IgD-negative memory B cell (primary cell): ENCODE results near the gene SLAMF9. TPM values are rescaled to one million over a fixed set of nuclear protein-coding genes. Genes with fewer than 3 reads are reported as not detected.

Experiments used
- H3K27ac Mint-ChIP-seq, 3 donors: one replicate each; pipeline ENCODE4 v1.8.0; 2020 to 2022; ENCODE audit warnings: mild to moderate bottlenecking in 3 of 3, mixed read lengths in 3 of 3, moderate library complexity in 1 of 3
- H3K27me3 Mint-ChIP-seq: one replicate; pipeline ENCODE4 v1.8.0; 2021; ENCODE audit warnings: mixed read lengths
- H3K36me3 Mint-ChIP-seq: one replicate; pipeline ENCODE4 v1.8.0; 2020; ENCODE audit warnings: mild to moderate bottlenecking, mixed read lengths
- H3K4me1 Mint-ChIP-seq, 3 donors: one replicate each; pipeline ENCODE4 v1.8.0; 2020 to 2022; ENCODE audit warnings: mixed read lengths in 3 of 3, mild to moderate bottlenecking in 1 of 3
- H3K4me3 Mint-ChIP-seq, 4 donors: one replicate each; pipeline ENCODE4 v1.8.0; 2020 to 2022; ENCODE audit warnings: mild to moderate bottlenecking in 4 of 4, mixed read lengths in 4 of 4, moderate library complexity in 3 of 4
- H3K9me3 Mint-ChIP-seq, 3 donors: one replicate each; pipeline ENCODE4 v1.8.0; 2020 to 2021; ENCODE audit warnings: mixed read lengths in 3 of 3, mild to moderate bottlenecking in 1 of 3
- polyA plus RNA-seq: library from polyadenylated mRNA; unstranded; fragments of 300-500 nt; fragmentation: Illumina TruSeq; gene quantifications from one replicate; pipeline ENCODE4 v1.2.3, GENCODE V29; 2021

Gene SLAMF9
- polyA plus RNA-seq, 1 donor from 2014 or later: not detected

DNA sequence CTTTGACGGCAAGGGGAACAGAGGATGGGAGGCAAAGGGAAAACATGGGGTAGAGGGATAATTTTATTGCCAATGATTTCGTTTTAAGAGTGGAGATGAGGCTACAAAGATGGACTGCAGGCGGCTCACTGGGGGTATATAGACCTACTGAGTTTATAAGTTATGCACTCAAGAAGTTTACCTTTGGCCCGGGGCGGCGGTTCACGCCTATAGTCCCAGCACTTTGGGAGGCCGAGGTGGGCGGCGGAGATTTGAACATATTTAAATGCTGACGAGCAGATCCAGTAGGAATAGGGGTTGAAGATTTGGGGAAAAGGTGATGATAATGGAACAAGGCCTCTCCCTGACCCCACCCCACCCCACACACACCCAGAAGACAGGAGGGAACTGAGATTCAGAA, 8.1 kb upstream of the SLAMF9 start:
- no peaks in the 10 kb centered on the region for H3K4me1 Mint-ChIP-seq
- H3K36me3 Mint-ChIP-seq: no peaks in the 10 kb centered on the region
- peak overlapping the region in 2 of 3 donors; percentile 74 to 84 for H3K27ac Mint-ChIP-seq
- no peak overlapping the region for H3K4me3 Mint-ChIP-seq
- no peaks in the 10 kb centered on the region for H3K9me3 Mint-ChIP-seq
- peaks cover 8% of the 10 kb centered on the region for H3K27me3 Mint-ChIP-seq

DNA sequence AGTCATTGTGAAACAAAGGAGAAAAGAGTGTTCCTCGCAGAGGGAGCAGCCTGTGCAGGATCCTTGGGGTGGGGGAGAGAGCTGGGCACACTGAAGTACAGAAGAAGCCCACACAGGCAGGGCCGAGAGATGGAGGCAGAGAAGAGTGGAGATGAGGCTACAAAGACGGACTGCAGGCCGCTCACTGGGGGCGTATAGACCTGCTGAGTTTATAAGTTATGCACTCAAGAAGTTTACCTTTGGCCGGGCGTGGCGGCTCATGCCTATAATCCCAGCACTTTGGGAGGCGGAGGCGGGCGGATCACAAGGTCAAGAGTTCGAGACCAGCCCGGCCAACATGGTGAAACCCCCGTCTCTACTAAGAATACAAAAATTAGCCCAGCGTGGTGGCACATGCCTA, 7.6 kb upstream of the SLAMF9 start:
- H3K36me3 Mint-ChIP-seq: no peaks in the 10 kb centered on the region
- H3K27me3 Mint-ChIP-seq: peaks cover 6% of the 10 kb centered on the region
- no peaks in the 10 kb centered on the region for H3K9me3 Mint-ChIP-seq
- no peak overlapping the region for H3K27ac Mint-ChIP-seq
- H3K4me1 Mint-ChIP-seq: no peaks in the 10 kb centered on the region
- no peak overlapping the region for H3K4me3 Mint-ChIP-seq

DNA sequence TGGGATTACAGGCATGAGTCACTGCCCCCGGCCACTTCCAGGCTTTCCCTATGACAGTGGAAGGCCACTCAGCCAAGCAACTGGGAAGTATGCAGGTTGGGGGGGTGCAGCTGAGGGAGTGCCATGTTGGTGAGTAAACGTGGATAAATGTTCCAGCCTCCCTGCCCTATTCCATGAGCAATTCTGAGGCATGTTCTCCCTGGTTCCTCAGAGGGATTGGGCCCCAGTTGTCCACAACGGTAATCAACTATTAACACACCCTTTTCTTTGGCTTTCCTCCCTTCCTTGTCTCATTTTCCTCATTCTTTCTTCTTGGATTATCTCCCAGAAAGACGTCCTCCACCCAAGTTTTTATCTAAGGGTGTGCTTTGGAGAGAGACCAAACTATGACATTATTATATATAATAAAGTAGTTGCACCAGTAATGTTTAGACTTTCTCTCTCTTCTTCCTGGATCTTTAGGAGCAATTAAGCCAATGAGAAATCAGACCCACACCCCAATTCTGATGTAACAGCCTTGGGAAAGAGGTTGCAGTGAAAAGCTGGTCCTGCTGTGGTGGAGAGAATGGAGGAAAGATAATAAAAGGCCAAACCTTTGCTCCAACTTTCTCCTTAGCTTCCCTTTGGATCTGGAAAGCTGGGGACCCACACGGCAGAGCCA, 6.8 kb upstream of the SLAMF9 start:
- Mint-ChIP-seq H3K9me3 (no peaks in the 10 kb centered on the region), H3K27ac (no peak overlapping the region), H3K36me3 (no peaks in the 10 kb centered on the region), H3K4me1 (no peaks in the 10 kb centered on the region), H3K27me3 (peaks cover 6% of the 10 kb centered on the region), H3K4me3 (no peak overlapping the region)

DNA sequence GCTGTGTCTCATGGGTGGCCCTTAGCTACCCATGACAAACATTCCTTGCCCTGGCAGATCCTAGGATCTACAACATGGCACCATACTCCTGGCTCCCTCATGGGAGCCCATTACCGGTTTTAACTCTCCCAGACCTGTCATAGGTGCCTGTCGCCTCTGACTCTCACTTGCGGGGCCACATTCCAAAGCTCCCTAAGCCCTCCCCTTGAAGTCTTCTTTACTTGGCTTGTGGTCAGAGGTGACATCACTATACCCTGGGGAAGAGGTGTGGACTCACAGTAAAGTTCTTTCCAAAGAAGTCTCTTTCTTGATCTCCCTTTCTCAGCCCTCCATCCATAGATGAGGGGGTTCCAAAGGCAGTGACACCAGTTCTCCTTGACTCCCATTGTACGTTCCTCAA, 5.4 kb upstream of the SLAMF9 start:
- H3K27ac Mint-ChIP-seq: no peak overlapping the region
- no peaks in the 10 kb centered on the region for H3K4me1 Mint-ChIP-seq
- no peaks in the 10 kb centered on the region for H3K9me3 Mint-ChIP-seq

DNA sequence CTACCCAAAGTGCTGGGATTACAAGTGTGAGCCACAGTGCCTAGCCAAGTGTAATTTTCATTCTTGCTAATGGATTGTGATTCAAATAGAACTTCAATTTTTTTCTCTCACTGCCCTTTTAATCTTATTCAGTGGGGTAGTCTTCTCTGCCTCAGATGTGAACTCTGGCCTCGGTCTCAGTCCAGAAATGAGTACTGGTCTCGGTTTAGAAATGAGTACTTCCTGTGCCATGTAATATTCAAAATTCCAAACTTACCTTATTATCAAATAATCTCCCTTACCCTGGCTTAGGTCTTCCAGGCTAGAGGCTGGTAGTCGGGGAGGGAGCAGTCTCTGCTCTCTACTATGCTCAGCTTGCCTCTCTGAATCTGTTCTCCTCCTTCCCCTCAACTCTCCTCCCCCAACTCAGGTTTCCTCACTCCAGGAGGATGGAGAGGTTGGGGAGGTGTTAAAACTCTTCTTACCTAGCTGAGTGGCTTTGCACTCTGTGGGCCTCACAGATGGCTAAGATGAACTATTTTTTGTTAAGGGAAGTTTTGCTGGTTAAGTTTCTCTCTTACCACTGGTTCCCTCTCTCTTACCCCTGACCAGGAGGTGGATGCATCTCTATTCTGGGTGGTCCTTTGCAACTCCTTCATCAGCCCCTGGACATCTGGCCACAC, 4.8 kb upstream of the SLAMF9 start:
- peak overlapping the region in 1 of 4 donors; percentile 25 for H3K4me3 Mint-ChIP-seq
- no peak overlapping the region for H3K27ac Mint-ChIP-seq
- no peaks in the 10 kb centered on the region for H3K9me3 Mint-ChIP-seq
- H3K27me3 Mint-ChIP-seq: peaks cover 9% of the 10 kb centered on the region
- no peaks in the 10 kb centered on the region for H3K4me1 Mint-ChIP-seq
- H3K36me3 Mint-ChIP-seq: no peaks in the 10 kb centered on the region

More for the DNA sequence above, 5.4 kb upstream of the SLAMF9 start:
- Mint-ChIP-seq H3K4me3 (peak overlapping the region in 1 of 4 donors; percentile 25), H3K27me3 (peaks cover 6% of the 10 kb centered on the region), H3K36me3 (no peaks in the 10 kb centered on the region)

DNA sequence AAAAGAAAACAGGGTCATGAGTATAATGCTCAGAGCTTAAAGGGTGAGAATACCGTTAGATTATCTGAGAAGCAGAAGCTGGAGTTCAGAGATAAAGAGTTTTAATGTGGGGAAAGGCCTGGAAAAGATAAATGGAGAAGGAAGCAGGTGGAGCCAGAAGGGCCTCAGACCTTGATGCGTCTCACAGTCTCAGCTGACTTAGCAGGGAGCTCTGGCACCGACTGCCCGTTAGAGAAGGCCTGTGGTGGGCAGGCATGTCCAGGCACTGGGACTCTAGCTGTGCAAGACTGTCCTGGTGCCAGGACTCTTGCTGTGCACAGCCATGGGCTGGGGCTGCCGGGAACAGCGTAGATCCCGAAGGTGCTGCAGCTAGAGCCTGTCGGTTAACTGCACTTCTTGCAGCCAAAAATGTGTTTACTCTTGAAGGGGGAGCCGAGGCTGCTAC, 3.8 kb upstream of the SLAMF9 start:
- Mint-ChIP-seq H3K9me3 (no peaks in the 10 kb centered on the region), H3K4me3 (no peak overlapping the region), H3K36me3 (no peaks in the 10 kb centered on the region), H3K27me3 (peaks cover 10% of the 10 kb centered on the region), H3K4me1 (no peaks in the 10 kb centered on the region), H3K27ac (no peak overlapping the region)

DNA sequence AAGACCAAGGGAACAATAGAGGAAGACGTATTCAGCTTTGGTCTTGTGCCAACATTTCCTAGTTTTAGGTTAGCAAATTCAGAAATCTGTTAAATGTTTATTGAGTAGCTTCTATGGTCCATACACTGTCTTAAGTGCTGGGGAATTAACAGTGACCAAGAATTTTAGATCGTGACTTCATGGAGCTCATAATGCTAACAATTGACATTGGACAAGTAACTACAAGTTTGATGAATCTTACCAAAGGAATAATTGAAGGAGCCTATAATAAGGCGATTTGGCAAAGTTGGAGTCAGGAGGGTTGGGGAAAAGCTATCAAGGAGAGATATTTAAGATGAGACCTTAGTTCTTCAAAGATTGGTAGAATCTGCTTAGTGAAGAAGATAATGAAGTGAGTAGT, 1.4 kb upstream of the SLAMF9 start:
- no peak overlapping the region for H3K4me3 Mint-ChIP-seq
- H3K27ac Mint-ChIP-seq: no peak overlapping the region
- no peaks in the 10 kb centered on the region for H3K4me1 Mint-ChIP-seq
- H3K36me3 Mint-ChIP-seq: no peaks in the 10 kb centered on the region
- peaks cover 28% of the 10 kb centered on the region for H3K27me3 Mint-ChIP-seq
- H3K9me3 Mint-ChIP-seq: no peaks in the 10 kb centered on the region

DNA sequence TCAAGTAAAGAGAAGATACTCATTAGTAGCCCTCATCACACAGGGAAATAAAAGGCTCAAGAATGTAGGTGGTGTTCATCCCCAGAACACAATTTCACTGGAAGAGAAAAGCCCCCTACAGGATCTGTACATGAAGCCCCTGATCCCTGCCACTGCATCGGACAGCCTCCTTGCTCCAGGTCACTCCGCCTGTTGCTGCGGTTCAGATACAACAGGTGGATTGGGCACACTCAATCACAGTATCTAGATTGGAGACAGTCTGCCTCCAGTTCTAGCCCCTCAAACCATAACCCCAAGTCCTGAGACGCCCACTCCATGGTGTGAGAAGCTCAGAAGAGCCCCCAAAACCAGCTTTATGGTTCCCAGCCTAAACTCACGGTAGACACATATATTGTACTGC, 1.1 kb downstream of the SLAMF9 start:
- Mint-ChIP-seq H3K4me1 (no peaks in the 10 kb centered on the region), H3K36me3 (no peaks in the 10 kb centered on the region), H3K9me3 (no peaks in the 10 kb centered on the region), H3K27ac (peak overlapping the region in 1 of 3 donors; percentile 50), H3K27me3 (peaks cover 25% of the 10 kb centered on the region), H3K4me3 (no peak overlapping the region)

DNA sequence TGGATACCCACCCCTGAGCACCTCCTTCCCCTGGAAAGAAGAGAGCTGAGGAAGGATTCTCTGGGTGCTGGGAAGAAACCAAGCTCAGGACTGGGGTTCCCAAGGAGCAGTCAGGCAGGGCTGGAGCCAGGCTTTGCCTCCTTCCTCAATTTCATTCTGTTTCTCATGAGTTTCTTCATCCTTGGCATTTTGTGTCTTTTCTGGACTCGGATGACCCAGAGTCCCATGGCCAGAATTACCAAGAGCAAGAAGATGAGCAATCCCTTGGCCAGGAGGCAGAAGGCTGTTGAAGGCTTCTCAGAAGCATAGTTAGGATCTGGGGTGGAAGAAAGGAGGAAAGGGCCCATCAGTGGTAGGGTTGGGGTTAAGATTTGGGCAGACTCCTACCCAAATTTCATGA, 2.5 kb downstream of the SLAMF9 start:
- no peaks in the 10 kb centered on the region for H3K4me1 Mint-ChIP-seq
- H3K27me3 Mint-ChIP-seq: peaks cover 25% of the 10 kb centered on the region
- no peaks in the 10 kb centered on the region for H3K9me3 Mint-ChIP-seq
- no peak overlapping the region for H3K4me3 Mint-ChIP-seq
- H3K27ac Mint-ChIP-seq: no peak overlapping the region
- H3K36me3 Mint-ChIP-seq: no peaks in the 10 kb centered on the region

DNA sequence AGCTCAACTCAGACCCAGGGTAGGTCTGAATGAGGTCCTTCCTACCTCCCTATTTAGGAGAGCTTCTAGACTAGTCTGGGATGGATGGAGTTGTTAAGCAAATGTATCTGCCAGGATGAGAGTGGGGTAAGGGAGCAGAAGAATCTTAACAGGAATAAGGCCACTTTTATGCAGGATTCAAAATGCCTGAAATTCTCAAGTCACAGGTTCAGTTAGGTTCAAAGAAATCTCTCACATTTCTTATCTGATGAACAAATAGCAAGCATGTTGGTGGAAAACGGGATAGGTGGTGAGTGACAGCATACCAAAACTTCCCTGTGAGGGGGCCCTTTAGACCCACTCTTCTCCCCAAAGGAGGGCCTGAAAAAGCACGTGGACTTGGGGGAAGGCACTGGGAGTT, 3.0 kb downstream of the SLAMF9 start:
- H3K27ac Mint-ChIP-seq: peak overlapping the region in 1 of 3 donors; percentile 77
- H3K4me1 Mint-ChIP-seq: no peaks in the 10 kb centered on the region
- H3K36me3 Mint-ChIP-seq: no peaks in the 10 kb centered on the region
- H3K4me3 Mint-ChIP-seq: no peak overlapping the region
- H3K9me3 Mint-ChIP-seq: no peaks in the 10 kb centered on the region
- peaks cover 27% of the 10 kb centered on the region for H3K27me3 Mint-ChIP-seq

DNA sequence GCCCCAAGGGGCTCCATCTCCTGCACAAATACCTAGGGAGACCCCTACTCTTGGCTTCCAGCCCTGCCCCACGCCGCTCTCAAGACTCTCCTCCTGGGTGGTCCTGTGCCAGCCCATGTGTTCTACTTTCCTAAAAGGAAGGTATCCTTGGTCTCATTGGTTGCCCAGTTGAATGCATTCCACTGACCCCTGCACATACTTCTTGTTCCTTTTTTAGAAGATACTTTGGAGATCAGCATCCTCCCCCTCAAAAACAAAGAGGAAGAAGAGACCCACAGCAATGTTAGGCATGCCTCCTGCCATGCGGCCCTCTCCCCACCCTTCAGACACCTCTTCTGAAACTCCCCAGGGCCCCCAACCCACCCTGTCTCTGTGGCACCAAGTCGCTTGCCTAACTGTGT, 4.1 kb downstream of the SLAMF9 start:
- Mint-ChIP-seq H3K27ac (no peak overlapping the region), H3K36me3 (no peaks in the 10 kb centered on the region), H3K27me3 (peaks cover 36% of the 10 kb centered on the region), H3K9me3 (no peaks in the 10 kb centered on the region), H3K4me1 (peaks cover 2 to 4% (median 3%) of the 10 kb centered on the region in 3 donors), H3K4me3 (no peak overlapping the region)

DNA sequence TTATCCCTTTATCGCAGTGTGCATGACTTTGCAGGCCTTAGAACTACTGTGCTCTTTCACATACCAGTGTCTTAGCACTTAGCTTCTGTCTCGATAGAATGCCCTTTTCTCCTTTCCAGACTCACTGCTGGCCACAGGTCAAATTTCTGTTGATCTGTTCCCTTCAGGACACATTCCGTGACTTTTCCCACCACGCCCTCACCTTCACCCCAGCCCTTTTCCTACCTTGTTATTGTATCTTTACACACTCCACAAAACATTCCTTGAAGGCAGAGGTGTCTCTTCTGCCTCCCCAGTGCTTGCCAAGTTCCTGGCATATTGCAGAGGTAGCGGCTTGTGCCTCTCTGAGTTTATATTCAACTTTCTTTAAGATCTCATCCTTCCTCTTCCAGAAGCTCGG, 4.9 kb downstream of the SLAMF9 start:
- Mint-ChIP-seq H3K36me3 (no peaks in the 10 kb centered on the region), H3K4me1 (peaks cover 2 to 8% (median 7%) of the 10 kb centered on the region in 3 donors), H3K27ac (no peak overlapping the region), H3K4me3 (no peak overlapping the region), H3K27me3 (peaks cover 42% of the 10 kb centered on the region), H3K9me3 (no peaks in the 10 kb centered on the region)

DNA sequence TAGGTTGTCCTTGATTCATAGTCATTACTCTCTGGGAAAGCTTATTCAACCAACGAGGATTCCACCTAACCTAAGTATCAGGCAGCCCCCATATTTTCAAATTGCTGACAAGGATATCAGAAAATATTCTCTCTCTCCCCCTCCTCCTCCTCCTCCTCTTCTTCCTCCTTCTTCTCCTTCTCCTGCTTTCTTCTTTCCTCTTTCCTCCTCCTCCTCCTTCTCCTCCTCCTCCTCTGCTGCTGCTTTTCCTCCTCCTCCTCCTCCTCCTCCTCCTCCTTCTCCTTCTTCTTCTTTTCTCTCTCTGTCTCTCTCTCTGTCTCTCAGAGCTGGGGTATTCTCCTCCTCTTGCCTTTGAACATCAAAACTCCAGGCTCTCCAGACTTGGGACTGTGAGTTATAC, 6.1 kb downstream of the SLAMF9 start:
- Mint-ChIP-seq H3K36me3 (no peaks in the 10 kb centered on the region), H3K9me3 (no peaks in the 10 kb centered on the region), H3K27me3 (peaks cover 48% of the 10 kb centered on the region), H3K4me1 (peaks cover 2 to 8% (median 7%) of the 10 kb centered on the region in 3 donors), H3K4me3 (no peak overlapping the region), H3K27ac (peak overlapping the region in 1 of 3 donors; percentile 23)

DNA sequence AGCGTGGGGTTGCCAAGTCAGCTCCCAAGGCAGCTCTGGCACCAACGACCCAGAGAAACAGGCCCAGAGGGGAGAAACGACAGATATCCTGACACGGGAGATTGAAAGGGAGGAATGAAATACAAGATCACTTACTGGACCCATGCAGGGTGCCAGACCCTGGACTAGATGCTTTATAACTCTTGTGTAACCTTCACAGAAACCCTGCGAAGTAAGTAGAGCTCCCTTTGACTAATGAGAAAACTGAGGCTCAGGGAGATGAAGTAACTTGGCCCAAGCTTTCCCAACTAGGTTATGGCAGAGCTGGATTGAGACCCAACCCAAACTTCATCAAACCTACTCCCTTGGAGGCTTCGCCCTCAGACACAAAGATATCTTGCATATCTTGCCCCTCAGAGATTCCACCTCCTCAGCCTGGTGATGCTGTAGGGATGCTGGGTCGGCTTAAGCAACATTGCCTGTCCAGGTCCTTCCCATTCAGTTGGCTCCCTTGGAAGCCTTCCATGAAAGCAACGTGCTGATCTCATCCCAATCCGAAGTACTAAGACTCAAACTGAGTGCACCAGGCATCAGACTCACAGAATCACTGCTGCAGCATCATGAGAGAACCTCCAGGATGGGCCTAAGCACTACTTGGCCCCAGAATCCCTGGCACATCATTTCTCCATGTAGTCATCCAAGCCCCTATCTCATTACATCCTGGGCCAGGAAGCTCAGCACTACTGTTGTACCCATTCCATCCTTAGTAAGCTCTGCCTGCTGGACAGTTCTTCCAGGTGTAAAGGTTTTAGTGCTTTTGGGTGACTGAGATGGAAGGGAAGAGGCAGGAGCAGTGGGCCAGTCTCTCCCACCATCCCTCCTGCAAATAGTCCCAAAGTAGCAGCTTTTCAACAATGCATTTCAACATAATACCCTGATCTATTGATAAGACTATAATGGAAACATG, 7.5 kb downstream of the SLAMF9 start:
- peaks cover 34% of the 10 kb centered on the region for H3K27me3 Mint-ChIP-seq
- H3K4me3 Mint-ChIP-seq: peak overlapping the region in 3 of 4 donors; percentile 16 to 61 (median 61)
- H3K9me3 Mint-ChIP-seq: no peaks in the 10 kb centered on the region
- H3K36me3 Mint-ChIP-seq: no peaks in the 10 kb centered on the region
- no peak overlapping the region for H3K27ac Mint-ChIP-seq
- H3K4me1 Mint-ChIP-seq: peaks cover 2 to 12% (median 10%) of the 10 kb centered on the region in 3 donors
